PC-9 (cell line): Measurements from ENCODE around the gene LYZ.

Experiments
- CTCF ChIP-seq: fragments of 200-600 bp; sonication (generic); conservative IDR thresholded peaks from 2 replicates; pipeline ENCODE4 v1.6.1; 2017; ENCODE audit warnings: mixed run types, antibody characterized with exemption, mild to moderate bottlenecking, moderate library complexity
- EZH2 ChIP-seq: fragments of 200-600 bp; sonication (generic); IDR thresholded peaks from 2 replicates; pipeline ENCODE4 v1.8.0; 2017; ENCODE audit warnings: antibody characterized with exemption, low read depth

GRCh38 chr12:69359531-69360347 is 11.6 kb downstream of the LYZ start, which contains the start of gene YEATS4:
- TF ChIP-seq CTCF = no peak
- no peak for TF ChIP-seq EZH2
